Neural cell (in vitro differentiated cells): ENCODE data around the gene STARD5. TPM values are rescaled to one million over a fixed set of nuclear protein-coding genes. Genes with fewer than 3 reads are reported as not detected.

Experiments
- H2AFZ ChIP-seq: fragments of 200-600, 300-800 bp; sonication (generic), shearing (Covaris generic); 2 replicates; pipeline ENCODE4 v1.6.0; 2014; ENCODE audit warnings: low read depth, mild to moderate bottlenecking, antibody characterized with exemption, low read length, moderate library complexity
- H3F3A ChIP-seq: fragments of 200-600 bp; shearing (Covaris generic); 2 replicates; pipeline ENCODE4 v1.6.1; 2016; ENCODE audit warnings: mild to moderate bottlenecking, moderate library complexity, mixed read lengths, antibody characterized with exemption, low read length; ENCODE audit not compliant: insufficient read depth, poor library complexity, severe bottlenecking
- H3K27ac ChIP-seq: fragments of 200-600, 300-800 bp; sonication (generic), shearing (Covaris generic); 2 replicates; pipeline ENCODE4 v1.5.1; 2014; ENCODE audit warnings: mild to moderate bottlenecking, low read length, moderate library complexity
- H3K27me3 ChIP-seq: fragments of 300-800, 200-600 bp; sonication (generic), shearing (Covaris generic); 2 replicates; pipeline ENCODE4 v1.6.0; 2014; ENCODE audit warnings: mild to moderate bottlenecking, low read depth, low read length, moderate library complexity; ENCODE audit not compliant: insufficient read depth
- H3K36me3 ChIP-seq: fragments of 300-800, 200-600 bp; sonication (generic), shearing (Covaris generic); 2 replicates; pipeline ENCODE4 v1.5.1; 2014; ENCODE audit warnings: mild to moderate bottlenecking, antibody characterized with exemption, low read length, moderate library complexity; ENCODE audit not compliant: insufficient read depth
- H3K4me2 ChIP-seq: fragments of 300-800, 200-600 bp; sonication (generic), shearing (Covaris generic); 2 replicates; pipeline ENCODE4 v1.6.0; 2014; ENCODE audit warnings: mild to moderate bottlenecking, low read length
- H3K4me3 ChIP-seq: fragments of 300-800, 200-600 bp; sonication (generic), shearing (Covaris generic); 2 replicates; pipeline ENCODE4 v1.5.1; 2014; ENCODE audit warnings: mild to moderate bottlenecking, low read length, moderate library complexity
- H3K79me2 ChIP-seq: fragments of 200-600 bp; shearing (Covaris generic); replicated peaks from 2 replicates; pipeline ENCODE4 v1.6.0; 2014; ENCODE audit warnings: mild to moderate bottlenecking, low read length, moderate library complexity; ENCODE audit not compliant: insufficient read depth
- H3K9ac ChIP-seq: fragments of 300-800, 200-600 bp; sonication (generic), shearing (Covaris generic); 2 replicates; pipeline ENCODE4 v1.6.1; 2016; ENCODE audit warnings: mild to moderate bottlenecking, low read length, mixed read lengths
- H3K9me2 ChIP-seq: fragments of 200-600 bp; shearing (Covaris generic); 2 replicates; pipeline ENCODE4 v1.6.1; 2016; ENCODE audit warnings: mild to moderate bottlenecking, low read length, mixed read lengths; ENCODE audit not compliant: insufficient read depth
- H3K9me3 ChIP-seq: fragments of 200-600, 300-800 bp; sonication (generic), shearing (Covaris generic); 2 replicates; pipeline ENCODE4 v1.6.1; 2016; ENCODE audit warnings: mild to moderate bottlenecking, mixed run types, low read length, moderate library complexity, mixed read lengths
- H4K20me1 ChIP-seq: fragments of 200-600 bp; shearing (Covaris generic); 2 replicates; pipeline ENCODE4 v1.6.1; 2016; ENCODE audit warnings: mild to moderate bottlenecking, mixed run types; ENCODE audit not compliant: insufficient read depth
- EP300 ChIP-seq: fragments of 450-650 bp; conservative IDR thresholded peaks from 2 replicates; pipeline ENCODE4 v1.6.1; 2014; ENCODE audit warnings: antibody characterized with exemption, mild to moderate bottlenecking, moderate library complexity; ENCODE audit not compliant: poor library complexity, severe bottlenecking
- EZH2 ChIP-seq: fragments of 200-600, 300-800 bp; shearing (Covaris generic), sonication (generic); IDR thresholded peaks from 2 replicates; pipeline ENCODE4 v1.6.1; 2014; ENCODE audit warnings: antibody characterized with exemption, low read length, borderline replicate concordance, mild to moderate bottlenecking; ENCODE audit not compliant: insufficient read depth, poor library complexity, severe bottlenecking
- MXI1 ChIP-seq: fragments of 450-650 bp; conservative IDR thresholded peaks from 2 replicates; pipeline ENCODE4 v1.6.1; 2014; ENCODE audit warnings: antibody characterized with exemption, mild to moderate bottlenecking; ENCODE audit not compliant: poor library complexity, severe bottlenecking
- POLR2AphosphoS5 ChIP-seq: IDR thresholded peaks from 2 replicates; pipeline ENCODE4 v1.6.1; 2012
- RAD21 ChIP-seq: fragments of 450-650 bp; conservative IDR thresholded peaks from 2 replicates; pipeline ENCODE4 v1.6.1; 2014; ENCODE audit warnings: antibody characterized with exemption, mild to moderate bottlenecking, moderate library complexity
- SMC3 ChIP-seq: fragments of 450-650 bp; conservative IDR thresholded peaks from 2 replicates; pipeline ENCODE4 v1.6.1; 2014; ENCODE audit warnings: antibody characterized with exemption, mild to moderate bottlenecking, moderate library complexity; ENCODE audit not compliant: poor library complexity
- TAF1 ChIP-seq: IDR thresholded peaks from 2 replicates; pipeline ENCODE4 v1.6.1; 2012; ENCODE audit warnings: low read depth
- polyA plus RNA-seq: library from polyadenylated mRNA; depleted of rRNA; stranded (reverse); fragments of >200 nt; gene quantifications from 2 replicates; pipeline ENCODE4 v1.2.3, GENCODE V29; 2014
- TF ChIP-seq, protein P1 (sequence below): fragments of 450-650 bp; IDR thresholded peaks from 2 replicates; pipeline ENCODE4 v1.5.1; 2014; ENCODE audit warnings: antibody characterized with exemption, mild to moderate bottlenecking, moderate library complexity; ENCODE audit not compliant: poor library complexity, severe bottlenecking
- TF ChIP-seq, protein P2 (sequence below): IDR thresholded peaks from 2 replicates; pipeline ENCODE4 v1.6.1; 2012; ENCODE audit warnings: borderline replicate concordance

Gene STARD5
- polyA plus RNA-seq, 1 donor from 2014 or later = 0.76 TPM

DNA sequence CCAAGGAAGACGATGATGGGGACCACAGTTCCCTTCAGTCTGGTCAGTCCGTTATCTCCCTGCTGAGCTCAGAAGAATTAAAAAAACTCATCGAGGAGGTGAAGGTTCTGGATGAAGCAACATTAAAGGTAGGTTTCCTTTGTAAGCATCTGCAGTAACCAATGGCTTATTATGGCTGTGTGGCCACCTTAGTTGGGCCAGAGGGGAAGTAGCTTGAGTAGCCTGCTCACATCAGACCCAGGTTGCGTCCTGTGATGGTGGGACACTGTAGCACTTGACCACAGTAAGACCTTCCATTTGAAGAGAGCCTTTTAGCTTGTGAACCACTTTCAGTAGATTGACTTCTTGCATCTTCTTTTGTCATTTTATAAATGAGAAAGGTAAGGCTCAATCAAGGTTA, 22.6 kb downstream of the STARD5 start:
- Histone ChIP-seq H3K27me3 (no peaks in the 10 kb centered on the region), H3F3A (no peaks in the 10 kb centered on the region), H3K79me2 (no peaks in the 10 kb centered on the region), H3K4me3 (no peak overlapping the region), H3K9me2 (no peaks in the 10 kb centered on the region), H3K9me3 (no peaks in the 10 kb centered on the region), H4K20me1 (no peaks in the 10 kb centered on the region), H3K36me3 (no peaks in the 10 kb centered on the region), H2AFZ (no peak overlapping the region), H3K27ac (no peak overlapping the region), H3K4me2 (no peak overlapping the region), H3K9ac (no peak overlapping the region)
- TF ChIP-seq SMC3 (no peak), RAD21 (no peak), POLR2AphosphoS5 (no peak), EZH2 (no peak), EP300 (no peak)
- TF ChIP-seq, protein P1, sequence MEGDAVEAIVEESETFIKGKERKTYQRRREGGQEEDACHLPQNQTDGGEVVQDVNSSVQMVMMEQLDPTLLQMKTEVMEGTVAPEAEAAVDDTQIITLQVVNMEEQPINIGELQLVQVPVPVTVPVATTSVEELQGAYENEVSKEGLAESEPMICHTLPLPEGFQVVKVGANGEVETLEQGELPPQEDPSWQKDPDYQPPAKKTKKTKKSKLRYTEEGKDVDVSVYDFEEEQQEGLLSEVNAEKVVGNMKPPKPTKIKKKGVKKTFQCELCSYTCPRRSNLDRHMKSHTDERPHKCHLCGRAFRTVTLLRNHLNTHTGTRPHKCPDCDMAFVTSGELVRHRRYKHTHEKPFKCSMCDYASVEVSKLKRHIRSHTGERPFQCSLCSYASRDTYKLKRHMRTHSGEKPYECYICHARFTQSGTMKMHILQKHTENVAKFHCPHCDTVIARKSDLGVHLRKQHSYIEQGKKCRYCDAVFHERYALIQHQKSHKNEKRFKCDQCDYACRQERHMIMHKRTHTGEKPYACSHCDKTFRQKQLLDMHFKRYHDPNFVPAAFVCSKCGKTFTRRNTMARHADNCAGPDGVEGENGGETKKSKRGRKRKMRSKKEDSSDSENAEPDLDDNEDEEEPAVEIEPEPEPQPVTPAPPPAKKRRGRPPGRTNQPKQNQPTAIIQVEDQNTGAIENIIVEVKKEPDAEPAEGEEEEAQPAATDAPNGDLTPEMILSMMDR = no peak
- TF ChIP-seq, protein P2, sequence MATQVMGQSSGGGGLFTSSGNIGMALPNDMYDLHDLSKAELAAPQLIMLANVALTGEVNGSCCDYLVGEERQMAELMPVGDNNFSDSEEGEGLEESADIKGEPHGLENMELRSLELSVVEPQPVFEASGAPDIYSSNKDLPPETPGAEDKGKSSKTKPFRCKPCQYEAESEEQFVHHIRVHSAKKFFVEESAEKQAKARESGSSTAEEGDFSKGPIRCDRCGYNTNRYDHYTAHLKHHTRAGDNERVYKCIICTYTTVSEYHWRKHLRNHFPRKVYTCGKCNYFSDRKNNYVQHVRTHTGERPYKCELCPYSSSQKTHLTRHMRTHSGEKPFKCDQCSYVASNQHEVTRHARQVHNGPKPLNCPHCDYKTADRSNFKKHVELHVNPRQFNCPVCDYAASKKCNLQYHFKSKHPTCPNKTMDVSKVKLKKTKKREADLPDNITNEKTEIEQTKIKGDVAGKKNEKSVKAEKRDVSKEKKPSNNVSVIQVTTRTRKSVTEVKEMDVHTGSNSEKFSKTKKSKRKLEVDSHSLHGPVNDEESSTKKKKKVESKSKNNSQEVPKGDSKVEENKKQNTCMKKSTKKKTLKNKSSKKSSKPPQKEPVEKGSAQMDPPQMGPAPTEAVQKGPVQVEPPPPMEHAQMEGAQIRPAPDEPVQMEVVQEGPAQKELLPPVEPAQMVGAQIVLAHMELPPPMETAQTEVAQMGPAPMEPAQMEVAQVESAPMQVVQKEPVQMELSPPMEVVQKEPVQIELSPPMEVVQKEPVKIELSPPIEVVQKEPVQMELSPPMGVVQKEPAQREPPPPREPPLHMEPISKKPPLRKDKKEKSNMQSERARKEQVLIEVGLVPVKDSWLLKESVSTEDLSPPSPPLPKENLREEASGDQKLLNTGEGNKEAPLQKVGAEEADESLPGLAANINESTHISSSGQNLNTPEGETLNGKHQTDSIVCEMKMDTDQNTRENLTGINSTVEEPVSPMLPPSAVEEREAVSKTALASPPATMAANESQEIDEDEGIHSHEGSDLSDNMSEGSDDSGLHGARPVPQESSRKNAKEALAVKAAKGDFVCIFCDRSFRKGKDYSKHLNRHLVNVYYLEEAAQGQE = no peak

- no peaks in the 10 kb centered on the region for H4K20me1 ChIP-seq
- H3K27me3 ChIP-seq = no peaks in the 10 kb centered on the region
- H3F3A ChIP-seq = no peaks in the 10 kb centered on the region
- H3K36me3 ChIP-seq = no peaks in the 10 kb centered on the region
- no peak overlapping the region for H2AFZ ChIP-seq
- no peak overlapping the region for H3K9ac ChIP-seq
- TF ChIP-seq TAF1 = no peak
- TF ChIP-seq, protein P2 = no peak
- TF ChIP-seq POLR2AphosphoS5 = no peak
- no peak for TF ChIP-seq EP300
- no peak for TF ChIP-seq SMC3
- no peak for TF ChIP-seq RAD21
- TF ChIP-seq MXI1 = no peak
- TF ChIP-seq, protein P1 = no peak
- no peak for TF ChIP-seq EZH2
- H3K27ac ChIP-seq = no peak overlapping the region
- no peak overlapping the region for H3K4me2 ChIP-seq
- no peak overlapping the region for H3K4me3 ChIP-seq
- H3K9me3 ChIP-seq = no peaks in the 10 kb centered on the region
- no peaks in the 10 kb centered on the region for H3K79me2 ChIP-seq
- no peaks in the 10 kb centered on the region for H3K9me2 ChIP-seq
Measured at GRCh38 chr15:81299630-81300273, 24.2 kb downstream of the STARD5 start.
